ENCODE measurements around the gene AGRN.
"Not testable (repeated sequence)": the region's sequence is repeated elsewhere in the genome, so short reads cannot be mapped to it uniquely, and the experiment has no call there.

Gene AGRN

GRCh38 chr1:981955-982558, 37.9 kb upstream of the AGRN start, which contains the start of gene PERM1:
Gene PERM1 (minus strand): TSS chr1:982093. CDS start chr1:981029, 1,064 bp downstream.
- no peak for DNase-seq (ENCODE audit: low read depth in 2 of 2)

GRCh38 chr1:982765-983436, 37.0 kb upstream of the AGRN start:
- no peak for DNase-seq (ENCODE audit: low read depth in 2 of 2)

GRCh38 chr1:983798-984475, 36.0 kb upstream of the AGRN start:
- DNase-seq (ENCODE audit: low read depth in 2 of 2) = no peak

GRCh38 chr1:984476-984814, 35.5 kb upstream of the AGRN start:
- DNase-seq (ENCODE audit: low read depth in 2 of 2) = no peak

- no peak for DNase-seq (ENCODE audit: low read depth in 2 of 2)
Observed at GRCh38 chr1:985126-985525, 34.8 kb upstream of the AGRN start.

- DNase-seq (ENCODE audit: low read depth in 2 of 2) = not testable (repeated sequence)
Observed at GRCh38 chr1:988061-988460, 31.9 kb upstream of the AGRN start.

GRCh38 chr1:991275-991674, 28.6 kb upstream of the AGRN start:
- DNase-seq (ENCODE audit: low read depth in 2 of 2) = not testable (repeated sequence)

GRCh38 chr1:991895-992294, 28.0 kb upstream of the AGRN start:
- DNase-seq (ENCODE audit: low read depth in 2 of 2) = no peak

GRCh38 chr1:992362-992761, 27.6 kb upstream of the AGRN start:
- DNase-seq (ENCODE audit: low read depth in 2 of 2) = no peak

- no peak for DNase-seq (ENCODE audit: low read depth in 2 of 2)
Observed at GRCh38 chr1:993379-993995, 26.4 kb upstream of the AGRN start.

GRCh38 chr1:994546-994945, 25.4 kb upstream of the AGRN start:
- not testable (repeated sequence) for DNase-seq (ENCODE audit: low read depth in 2 of 2)

- DNase-seq (ENCODE audit: low read depth in 2 of 2) = no peak
Observed at GRCh38 chr1:995665-996633, 24.0 kb upstream of the AGRN start.

- no peak for DNase-seq (ENCODE audit: low read depth in 2 of 2)
Observed at GRCh38 chr1:996851-997712, 22.8 kb upstream of the AGRN start.

- DNase-seq (ENCODE audit: low read depth in 2 of 2) = no peak
Observed at GRCh38 chr1:997713-997992, 22.3 kb upstream of the AGRN start.

- no peak for DNase-seq (ENCODE audit: low read depth in 2 of 2)
Observed at GRCh38 chr1:997993-998744, 21.8 kb upstream of the AGRN start.

GRCh38 chr1:998745-998994, 21.2 kb upstream of the AGRN start:
- DNase-seq (ENCODE audit: low read depth in 2 of 2) = no peak

- no peak for DNase-seq (ENCODE audit: low read depth in 2 of 2)
Observed at GRCh38 chr1:998995-999724, 20.8 kb upstream of the AGRN start.

- no peak for DNase-seq (ENCODE audit: low read depth in 2 of 2)
Observed at GRCh38 chr1:999725-1000356, 20.1 kb upstream of the AGRN start, which contains the start of gene HES4. Gene HES4 (minus strand): TSS chr1:1000097. CDS start chr1:999973, 124 bp downstream.
